SIG-M5 (cell line): Measurements from ENCODE around the gene KCNQ1.

Source experiments
- DNase-seq: peaks from one replicate; lab custom pipeline; 2025; lab: John Stamatoyannopoulos, UW

Gene KCNQ1

DNA sequence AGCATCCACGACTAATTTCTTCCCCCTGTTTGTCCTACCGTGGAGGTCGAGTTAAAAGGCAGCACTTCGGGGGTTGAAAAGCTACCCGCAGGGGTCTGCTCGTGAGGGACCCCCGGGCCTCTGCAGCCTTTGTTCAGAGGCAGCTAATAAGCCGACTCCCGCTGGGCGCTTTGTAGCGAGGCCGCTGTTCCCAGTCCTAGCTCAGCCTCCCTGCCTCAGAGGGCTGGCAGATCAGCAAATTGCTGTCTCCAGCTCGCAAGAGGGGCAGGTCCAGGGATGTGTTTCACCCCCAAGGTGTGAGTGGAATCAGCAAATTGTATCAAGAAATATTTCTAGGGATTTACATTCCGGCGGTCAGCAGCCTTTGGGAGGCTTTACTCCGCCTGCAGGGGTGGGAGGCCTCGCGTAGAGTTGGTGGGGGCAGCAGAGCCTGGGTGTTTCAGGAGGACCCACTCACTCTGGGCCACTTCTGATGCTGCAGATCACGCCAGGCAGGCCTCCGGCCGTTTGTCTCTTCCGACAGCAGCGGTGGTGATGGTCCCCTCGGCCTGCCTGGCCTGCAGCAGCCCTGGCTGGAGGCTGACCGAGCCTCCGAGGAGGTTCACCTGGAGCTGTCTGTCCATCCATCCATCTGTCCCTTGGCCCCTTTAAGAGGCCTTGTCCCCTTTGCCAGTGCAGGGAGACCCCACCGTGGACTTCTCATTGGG is 276.6 kb downstream of the KCNQ1 start:
- no peak for DNase-seq

DNA sequence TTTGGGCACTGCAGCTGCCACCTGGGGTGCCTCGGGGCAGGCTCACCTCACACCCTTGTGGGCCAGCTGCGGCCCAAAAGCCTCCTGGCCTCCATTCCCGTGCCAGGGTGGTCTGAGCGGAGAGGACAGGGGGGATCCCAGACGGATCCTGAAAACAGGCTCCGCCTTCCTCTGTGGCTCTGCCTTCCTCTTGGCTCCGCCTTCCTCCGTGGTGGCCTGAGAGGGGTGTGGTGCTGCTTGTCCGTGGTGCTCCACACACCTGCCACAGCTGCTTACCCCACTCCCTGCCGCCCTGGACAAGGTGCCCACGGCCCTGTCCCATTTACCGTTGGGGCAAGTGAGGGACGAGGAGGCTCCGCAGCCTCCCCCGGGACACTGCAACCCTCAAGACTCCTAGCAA is 278.1 kb downstream of the KCNQ1 start:
- no peak for DNase-seq

DNA sequence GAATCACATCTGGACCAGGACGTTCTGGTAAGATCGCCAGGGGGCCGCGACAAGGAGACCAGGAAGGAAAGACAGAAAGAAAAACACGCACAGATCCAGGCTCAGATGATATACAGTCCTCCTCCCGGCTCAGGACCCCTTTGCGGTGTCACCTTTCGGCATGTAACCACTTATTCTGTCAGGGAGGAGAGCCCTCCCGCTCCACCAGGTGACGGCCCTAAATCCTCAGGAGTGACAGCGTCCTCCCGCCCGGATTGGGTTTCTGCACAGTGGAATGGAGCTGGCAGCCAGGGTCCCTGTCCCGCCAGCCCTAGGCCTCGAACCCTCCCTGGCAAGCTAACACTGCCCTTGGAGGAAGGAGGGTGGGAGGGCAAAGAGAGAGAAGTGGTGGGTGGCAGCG is 279.3 kb downstream of the KCNQ1 start:
- DNase-seq, result no peak

DNA sequence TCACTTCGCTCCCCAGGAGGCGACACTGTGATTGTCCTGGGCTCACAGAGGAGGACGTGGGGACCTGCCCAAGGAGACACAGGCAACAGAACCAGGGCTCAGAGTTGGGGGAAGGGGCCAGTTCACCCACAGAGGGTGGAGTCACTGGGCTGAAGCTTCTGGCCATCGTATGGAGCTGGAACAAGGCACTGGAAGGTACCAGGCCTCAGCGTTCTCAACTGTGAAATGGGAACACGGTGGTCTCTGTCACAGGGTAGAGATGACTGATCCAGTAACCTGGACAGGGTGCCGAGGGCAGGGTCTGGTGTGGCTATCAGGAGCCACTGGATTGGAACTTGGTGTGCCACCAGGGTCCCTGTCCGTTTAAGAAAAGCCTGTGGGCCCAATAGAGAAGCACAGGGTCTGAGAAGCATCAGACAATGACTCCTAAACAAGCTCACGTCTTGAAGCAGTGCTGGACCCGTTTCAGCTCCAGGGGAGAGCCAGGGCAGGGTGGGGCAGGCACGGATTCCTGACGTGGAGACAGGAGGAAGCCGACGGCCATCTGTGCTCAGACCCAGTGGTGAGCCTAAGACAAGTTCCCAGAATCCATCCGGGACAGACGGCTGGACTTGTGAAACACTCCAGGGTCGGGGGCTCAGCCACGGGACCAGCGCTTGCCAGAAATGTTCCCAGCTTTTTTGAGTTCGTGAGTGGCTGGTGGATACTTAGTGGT is 280.0 kb downstream of the KCNQ1 start:
- no peak for DNase-seq

DNA sequence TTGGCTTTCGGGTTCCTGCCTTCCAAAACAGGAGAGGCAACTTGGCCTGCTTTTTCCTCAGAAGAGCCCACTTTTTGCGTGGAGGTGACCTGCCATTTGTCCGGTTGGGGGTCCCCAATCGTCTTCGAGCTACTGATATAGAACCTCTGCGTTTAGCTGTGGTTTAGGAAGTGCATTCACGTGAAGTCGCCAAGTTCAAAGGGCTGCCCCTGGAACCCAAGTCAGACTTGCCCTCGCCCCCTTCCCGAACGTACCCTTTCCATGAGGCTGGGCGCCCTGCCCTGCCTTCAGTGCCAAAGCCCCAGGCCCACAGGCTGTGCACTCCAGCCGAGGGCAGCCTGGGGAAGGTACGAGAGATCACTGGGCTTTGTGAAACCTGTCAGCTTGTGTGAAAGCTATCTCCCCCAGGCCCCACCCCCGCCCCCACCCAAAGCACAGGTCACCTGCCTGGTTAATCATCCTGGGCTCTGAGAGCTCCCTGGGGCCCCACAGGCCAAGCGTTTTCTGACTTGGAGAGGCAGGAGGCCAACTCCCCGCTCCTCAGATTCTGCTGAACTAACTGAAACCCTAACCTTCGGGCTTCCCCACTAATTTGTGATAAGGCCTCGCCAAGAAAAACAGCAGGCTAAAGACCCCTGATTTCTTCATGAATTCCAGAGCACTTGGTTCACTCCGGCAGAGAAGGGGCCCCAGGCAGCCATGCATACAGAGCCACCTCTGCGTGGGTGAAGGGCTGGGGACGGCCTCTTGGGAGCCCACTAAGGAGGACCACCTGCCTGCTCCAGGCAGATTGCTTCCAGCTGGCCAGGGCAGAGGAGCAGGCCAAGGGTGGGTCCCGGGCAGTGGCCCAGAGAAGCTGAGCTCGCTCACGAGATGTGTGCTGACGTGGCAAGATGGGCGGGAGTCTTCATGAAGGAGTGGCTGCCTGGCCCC is 280.8 kb downstream of the KCNQ1 start:
- DNase-seq, result no peak

DNA sequence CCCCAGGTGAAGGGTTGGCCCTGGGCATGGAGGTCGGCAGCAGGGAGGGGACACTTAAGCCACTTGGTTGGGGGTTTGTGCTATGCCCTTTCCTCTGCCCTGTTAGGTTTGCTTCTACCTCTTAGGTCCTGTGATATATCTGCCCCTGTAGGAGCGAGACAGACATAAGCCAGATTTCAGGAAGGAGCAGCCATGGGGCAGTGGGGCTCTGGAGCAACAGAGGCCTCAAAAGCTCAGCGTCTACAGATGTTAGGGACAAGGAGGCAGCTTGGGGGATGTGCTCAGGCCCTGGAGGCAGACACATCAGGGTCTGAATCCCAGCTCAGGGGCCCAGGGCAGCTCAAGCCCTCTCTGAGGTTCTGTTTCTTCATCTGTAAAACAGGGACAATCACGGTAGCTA is 282.2 kb downstream of the KCNQ1 start:
- DNase-seq, result no peak

DNA sequence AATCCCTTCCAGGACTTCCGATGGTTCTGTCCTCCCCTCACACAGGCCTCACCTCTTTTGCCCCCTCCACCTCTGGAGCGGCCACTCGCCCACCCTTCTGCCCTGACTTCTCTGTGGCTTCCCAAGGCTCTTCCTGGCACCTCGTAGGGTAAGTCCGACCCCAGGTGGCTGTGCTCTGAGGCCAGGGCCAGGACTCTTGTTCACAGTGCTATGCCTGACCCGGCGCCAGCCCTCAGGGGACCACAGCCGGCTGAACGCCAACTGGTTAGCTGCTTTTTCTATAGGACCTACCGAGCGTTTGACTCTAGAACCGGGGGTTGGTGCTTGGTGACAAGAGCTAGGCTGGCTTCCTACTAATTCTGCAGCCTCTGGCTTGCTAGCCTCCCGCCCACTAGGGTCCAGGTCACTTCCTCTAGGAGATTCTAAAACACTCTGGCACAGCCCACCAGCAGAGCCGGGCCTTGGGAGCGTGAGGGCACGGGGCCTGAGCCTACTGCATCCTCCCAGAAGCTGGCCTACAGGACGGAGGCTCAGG is 283.4 kb downstream of the KCNQ1 start:
- DNase-seq, result no peak

DNA sequence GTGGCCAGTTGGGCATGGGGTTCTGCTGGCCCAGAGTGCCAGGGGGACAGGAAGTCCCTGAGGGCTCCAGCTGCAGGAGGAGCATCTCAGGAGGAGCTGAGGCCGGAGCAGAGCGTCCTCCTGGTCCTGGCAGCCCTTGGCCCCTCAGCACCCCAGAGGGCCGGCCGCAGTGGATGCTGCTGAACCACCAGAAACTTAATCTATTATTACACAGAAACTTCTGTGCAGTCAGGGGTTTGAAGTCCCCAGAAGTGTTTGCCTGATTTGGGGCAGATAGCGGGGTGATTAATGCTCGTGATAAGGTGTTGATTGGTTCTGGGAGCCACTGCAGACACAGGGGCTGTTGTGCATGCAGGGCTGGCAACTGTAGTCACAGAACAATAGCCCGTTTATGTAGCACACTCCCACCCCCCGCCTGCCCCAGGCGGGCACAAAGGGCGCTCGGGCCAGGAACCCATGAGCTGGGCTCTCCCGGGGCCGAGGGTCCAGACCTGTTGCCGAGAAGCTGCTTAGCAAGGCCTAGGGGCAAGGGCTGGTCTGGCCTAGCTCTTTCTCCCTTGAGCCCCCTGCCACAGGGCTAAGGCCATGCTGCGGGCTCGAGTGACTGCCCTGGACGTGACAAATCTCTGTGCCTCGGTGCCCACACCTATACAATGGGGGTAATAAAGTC is 284.0 kb downstream of the KCNQ1 start:
- DNase-seq, result no peak

DNA sequence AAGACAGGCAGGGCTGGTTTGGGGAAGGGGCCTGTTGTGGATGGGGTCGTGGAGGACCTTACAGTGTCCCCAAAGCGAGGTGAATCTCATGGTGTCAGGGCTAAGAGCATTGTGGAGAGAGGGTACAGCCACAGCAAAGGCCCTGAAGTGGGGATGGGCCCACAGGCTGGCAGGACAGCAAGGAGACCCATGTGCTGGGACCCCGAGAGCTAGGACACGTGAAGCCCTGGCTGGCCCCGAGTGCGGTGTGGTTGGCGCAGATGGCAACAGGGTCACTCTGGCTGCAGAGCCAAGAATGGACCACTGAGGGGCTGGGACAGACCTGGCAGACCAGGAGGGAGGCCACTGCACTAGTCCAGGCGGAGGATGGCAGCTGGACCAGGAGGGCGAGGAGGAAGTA is 285.0 kb downstream of the KCNQ1 start:
- no peak for DNase-seq

DNA sequence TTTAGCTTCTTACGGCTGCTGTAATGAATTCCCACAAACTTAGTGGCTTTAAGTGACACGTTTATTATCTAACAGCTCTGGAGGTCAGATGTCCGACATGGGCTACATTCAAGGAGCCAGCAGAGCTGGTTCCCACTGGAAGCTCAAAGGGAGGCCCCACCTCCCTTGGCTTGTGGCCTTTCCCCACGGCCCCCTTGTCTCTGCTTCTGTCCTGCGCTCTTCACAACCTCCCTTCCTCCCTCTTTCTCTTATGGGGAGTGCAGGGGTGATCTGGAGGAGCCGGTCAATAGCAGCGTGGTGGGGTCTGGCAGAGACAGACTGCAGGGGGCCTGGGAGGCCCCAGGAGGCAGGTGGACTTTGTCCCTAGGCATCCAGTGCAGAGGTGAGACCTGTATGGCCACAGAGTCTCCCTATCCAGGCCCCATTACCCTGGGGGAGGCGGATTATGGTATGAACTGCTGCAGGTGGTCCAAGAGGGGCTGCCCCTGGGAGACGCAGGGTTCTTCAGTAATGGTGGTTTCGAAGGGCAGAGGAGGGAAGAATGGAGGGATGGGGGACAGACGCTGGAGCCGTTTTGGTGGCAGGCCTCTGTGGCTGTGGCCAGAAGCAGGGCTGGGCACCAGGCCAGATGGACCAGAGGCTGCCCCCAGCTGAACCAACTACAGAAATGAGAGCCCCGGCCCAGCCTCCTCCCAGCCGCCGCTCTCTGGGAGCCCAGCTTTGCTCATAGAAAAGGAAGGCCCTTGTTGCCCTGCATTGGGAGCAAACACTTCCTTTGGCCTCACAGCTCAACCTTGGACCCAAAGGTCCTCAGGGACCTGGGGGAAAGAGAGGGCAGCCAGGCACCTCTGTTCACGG is 285.7 kb downstream of the KCNQ1 start:
- no peak for DNase-seq

DNA sequence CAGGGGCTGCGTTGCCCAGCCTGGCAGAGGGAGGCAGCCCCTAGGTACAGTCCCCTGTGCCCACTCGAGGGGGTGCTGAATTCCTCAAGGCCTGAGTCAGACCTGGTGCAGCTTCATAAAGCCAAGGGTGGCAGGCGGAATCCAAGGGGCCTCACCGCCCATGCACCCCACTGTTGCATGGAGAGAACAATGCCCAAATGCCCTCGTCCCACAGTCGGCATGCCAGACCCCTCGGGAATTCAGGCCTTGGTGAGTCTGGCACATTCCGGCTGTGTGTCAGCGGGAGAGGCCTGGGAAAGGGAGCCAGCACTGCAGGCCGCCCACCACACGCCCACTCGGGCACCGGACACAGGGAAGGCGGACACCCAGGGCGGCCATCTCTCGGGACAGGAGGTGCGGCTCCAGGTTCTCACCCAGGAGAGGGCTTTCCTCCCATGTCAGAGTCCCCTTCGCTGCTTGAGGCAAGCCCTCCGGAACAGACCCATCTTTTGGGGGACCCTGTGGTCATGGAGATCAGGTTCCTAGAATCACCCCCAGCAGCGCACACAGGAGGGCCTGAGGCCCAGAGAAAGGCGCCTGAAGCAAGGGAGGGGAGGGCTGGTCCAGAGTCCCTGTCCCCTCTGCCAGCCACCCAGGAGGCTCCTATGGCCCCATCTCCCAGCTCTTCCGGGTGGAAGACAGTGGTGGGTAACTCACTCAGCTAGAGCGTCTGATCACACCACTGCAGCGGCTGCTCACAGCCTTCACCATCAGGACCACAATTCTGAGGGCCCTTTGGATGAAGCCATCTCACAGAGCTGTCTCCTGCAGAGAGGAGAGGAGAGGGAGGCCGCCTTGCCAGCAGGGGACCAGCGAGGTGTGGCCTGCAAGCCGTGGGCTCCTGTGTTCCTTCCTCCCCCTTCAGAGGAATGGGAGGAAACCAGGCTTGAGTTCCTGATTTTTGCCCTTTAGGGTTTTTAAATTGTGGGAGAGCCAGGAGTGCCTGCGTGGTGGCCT is 286.6 kb downstream of the KCNQ1 start:
- no peak for DNase-seq

DNA sequence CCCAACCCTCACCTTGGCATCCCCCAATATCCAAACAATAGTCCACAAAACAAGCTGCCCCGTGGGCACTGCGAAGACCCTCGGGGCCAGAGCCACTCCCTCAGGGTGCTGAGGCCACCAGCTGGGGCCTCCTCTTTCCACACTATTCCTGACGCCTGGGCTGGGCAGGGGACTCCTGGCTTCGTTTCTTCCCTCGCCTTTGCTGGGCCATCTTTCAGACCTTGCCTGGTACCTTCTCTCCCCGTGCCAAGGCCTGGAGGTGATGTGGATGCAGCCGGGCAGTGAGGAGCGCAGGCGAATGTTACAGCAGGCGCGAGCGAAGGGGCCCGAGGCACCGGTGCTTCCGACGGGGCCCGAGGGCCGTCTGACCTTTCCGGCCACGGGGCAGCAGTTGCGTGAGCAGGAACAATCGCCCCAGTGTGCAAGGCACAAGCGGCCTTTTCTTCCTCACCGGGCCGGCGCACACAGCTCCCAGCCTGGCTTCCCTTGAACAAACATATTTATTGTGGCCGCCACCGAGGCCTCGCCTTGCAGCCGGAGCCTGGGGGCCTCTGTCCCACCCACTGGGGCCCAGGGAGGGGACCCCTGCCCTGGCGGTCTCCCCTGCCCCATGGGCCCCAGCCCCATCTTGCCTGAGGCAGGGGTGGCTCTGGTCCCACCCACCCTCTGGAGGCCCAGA is 287.6 kb downstream of the KCNQ1 start:
- DNase-seq, result no peak

DNA sequence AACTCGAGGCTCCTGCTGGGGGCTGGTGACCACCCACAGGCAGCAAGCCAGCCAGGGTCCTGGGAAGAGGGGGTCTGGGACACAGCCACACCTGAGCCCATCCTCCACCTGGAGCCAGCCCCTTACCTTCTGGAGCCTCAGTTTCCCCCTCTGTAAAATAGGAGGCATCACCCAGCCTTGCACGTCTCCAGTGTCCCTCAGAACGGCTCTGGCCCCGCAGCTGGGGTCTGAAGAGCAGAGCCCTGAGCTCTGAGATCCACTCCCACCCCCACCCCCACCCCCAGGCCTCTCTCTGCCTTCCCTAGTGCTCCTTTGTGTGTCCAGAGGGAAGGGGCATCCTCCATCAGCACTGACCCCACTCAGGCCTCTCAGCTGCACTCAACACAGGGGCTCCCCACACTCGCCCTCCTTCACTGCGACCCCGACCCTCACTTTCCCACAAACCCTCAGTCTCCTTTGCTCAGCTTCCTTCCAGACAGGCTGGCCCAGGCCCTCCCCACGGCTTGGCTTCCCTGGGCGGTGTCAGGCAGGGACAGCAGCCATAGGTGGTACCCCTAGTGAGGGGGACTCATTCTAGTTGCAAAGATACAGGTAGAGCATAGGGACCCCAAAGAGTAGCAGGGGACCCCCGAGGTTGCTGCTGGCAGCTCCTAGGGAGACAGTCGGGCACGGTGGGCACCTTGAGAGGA is 288.3 kb downstream of the KCNQ1 start:
- DNase-seq, result no peak

DNA sequence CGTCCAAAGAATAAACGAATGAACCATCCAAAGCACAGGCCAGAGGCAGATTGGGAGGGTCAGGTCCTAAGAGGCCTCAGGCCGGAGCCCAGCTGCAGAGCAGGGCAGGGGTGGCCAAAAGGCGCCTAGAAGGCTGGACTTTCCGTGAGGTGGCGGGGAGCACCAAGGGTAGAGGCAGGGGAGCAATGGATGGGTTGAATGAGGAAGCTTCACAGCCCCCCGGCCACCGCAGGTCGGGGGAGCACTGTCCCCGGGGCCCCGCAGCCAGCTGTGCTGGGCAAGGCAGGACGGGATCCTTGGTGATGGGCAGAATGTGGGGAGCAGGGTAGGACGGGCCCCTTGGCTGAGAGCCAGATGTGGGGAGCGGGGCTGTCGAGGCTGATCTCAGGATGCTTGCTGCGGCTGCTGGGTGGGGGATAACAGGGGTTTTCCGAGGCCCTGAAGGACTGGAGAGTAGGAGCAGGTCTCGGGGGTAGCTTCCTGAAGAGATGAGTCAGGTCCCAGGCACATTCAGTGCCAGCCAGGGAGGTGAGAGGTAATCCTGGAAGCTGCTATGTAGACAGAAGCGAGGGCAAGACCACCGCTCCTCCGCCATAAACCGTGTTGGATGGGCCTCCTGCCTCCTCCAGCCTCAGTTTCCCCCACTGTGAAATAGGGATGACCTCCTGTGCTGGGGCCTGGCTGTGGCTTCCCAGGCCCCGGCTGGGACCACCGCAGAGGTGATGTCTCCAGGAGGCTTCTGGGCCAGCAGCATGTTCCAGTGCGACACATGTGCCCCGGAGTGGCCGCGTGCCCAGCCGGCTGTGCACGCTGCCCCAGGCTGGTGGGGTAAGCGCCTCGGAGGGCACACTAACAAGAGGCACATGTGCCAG is 289.6 kb downstream of the KCNQ1 start:
- DNase-seq, result no peak

DNA sequence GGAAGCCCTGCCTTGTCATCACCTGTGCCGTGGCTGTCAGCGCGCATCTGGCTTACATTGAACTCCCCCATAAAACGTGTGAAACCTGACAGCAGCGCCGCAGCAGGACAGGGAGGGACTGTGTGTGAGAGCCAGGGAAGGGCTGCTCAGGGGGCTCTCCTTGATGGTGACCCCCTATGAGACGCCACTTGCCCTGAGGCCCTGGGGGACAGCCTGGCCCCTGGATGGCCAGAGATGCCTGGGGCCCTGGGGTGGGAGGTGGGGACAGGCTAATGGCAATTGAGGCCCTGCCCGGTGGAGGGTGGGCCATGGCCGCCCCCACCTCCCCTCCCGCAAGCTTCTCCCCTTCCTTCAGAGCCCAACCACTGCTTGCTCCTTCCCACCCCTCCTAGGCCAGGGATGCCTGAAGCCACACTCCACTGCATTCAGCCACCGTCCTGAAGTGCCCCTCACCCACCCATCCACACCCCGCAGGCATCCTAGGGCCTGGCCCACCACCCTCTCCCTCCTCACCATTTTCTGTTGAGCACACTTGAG is 290.3 kb downstream of the KCNQ1 start:
- no peak for DNase-seq

DNA sequence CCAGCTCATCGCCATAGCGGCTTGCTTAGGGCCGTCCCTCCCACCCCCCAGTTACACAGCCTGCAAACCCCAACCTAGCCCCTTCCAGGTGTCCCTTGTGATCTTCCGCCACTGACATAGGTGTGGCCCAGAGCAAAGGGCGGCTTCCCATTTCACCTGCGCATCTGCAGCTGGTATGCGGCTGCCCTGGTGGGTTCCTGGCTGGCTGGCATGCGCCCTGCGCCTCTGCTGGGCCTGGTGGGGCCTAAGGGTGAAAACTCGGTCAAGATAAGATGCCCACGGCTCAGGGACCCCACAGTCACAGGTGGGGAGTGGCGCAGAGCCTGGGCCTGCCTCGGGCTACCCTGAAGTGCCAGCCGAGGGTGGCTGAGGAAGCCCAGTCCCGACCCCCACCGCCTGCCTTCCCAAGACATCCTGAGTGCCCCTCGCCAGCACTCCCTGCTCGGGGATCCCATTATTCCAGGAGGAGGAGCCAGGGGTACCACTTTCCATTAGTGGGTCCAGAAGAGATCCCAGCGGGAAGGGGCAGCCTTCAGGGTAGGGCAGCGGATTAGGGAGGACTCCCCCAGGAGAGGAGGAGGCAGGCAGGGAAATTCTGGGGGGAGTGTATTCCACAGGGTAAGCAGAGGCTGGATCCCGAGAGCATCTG is 291.9 kb downstream of the KCNQ1 start:
- no peak for DNase-seq

DNA sequence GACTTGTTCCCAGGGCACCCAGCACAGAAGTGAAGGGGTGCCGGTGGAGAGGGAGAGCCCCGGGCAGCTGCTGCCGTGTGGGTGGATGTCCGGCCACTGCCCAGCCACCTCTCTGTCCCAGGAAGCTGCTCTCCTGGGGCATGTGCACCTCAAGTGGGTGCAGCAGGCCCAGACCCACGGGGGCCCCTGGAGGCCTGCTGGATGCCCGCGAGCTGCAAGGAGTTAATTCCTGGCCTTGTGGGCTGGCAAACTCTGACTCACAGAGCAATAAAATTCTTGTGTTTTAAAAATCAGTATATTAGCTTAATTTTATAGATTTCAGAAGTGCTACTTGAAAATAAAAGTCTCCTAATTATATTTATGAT is 292.4 kb downstream of the KCNQ1 start:
- no peak for DNase-seq
